ENCODE results near the gene TTLL12. TPM values are rescaled to one million over a fixed set of nuclear protein-coding genes. Genes with fewer than 3 reads are reported as not detected.

TTLL12 gene
- total and polyA plus RNA-seq, 4 donors = 12.2 to 16.4 (median 13.4) TPM

GRCh38 chr22:43210631-43211515 lies 23.9 kb upstream of the TTLL12 start:
- Histone ChIP-seq H3K27ac (ENCODE audit: low read depth in 1 of 2, low read length in 2 of 2) (no peak overlapping the region), H3K4me3 (ENCODE audit: low read length in 2 of 2) (no peak overlapping the region), H3K4me1 (ENCODE audit: control insufficient read depth in 1 of 2, insufficient read depth in 2 of 2, low read length in 2 of 2) (no peaks in the 10 kb centered on the region), H3K27me3 (ENCODE audit: control insufficient read depth in 1 of 2, insufficient read depth in 2 of 2, low read length in 1 of 2) (no peaks in the 10 kb centered on the region), H3K36me3 (ENCODE audit: control insufficient read depth in 1 of 2, insufficient read depth in 2 of 2, low read length in 1 of 2) (no peaks in the 10 kb centered on the region), H3K9me3 (ENCODE audit: control insufficient read depth, low read length) (no peaks in the 10 kb centered on the region)
- 94% methylated on average over 34 of the region's 34 CpGs for WGBS, 2 donors
- intact Hi-C loops (cut with DNase I) = no loop called here
- ATAC-seq (ENCODE audit: low FRiP score) (no peak), DNase-seq (peak; percentile 41 to 59)

- Histone ChIP-seq H3K4me1 (ENCODE audit: control insufficient read depth in 1 of 2, insufficient read depth in 2 of 2, low read length in 2 of 2) (no peaks in the 10 kb centered on the region), H3K36me3 (ENCODE audit: control insufficient read depth in 1 of 2, insufficient read depth in 2 of 2, low read length in 1 of 2) (no peaks in the 10 kb centered on the region), H3K4me3 (ENCODE audit: low read length in 2 of 2) (no peak overlapping the region), H3K9me3 (ENCODE audit: control insufficient read depth, low read length) (no peaks in the 10 kb centered on the region), H3K27me3 (ENCODE audit: control insufficient read depth in 1 of 2, insufficient read depth in 2 of 2, low read length in 1 of 2) (no peaks in the 10 kb centered on the region), H3K27ac (ENCODE audit: low read depth in 1 of 2, low read length in 2 of 2) (no peak overlapping the region)
- DNase-seq = peak; percentile 32 to 55
- WGBS, 2 donors = 89 to 91% methylated on average over 22 of the region's 22 CpGs
- intact Hi-C loops (cut with DNase I) = no loop called here
- ATAC-seq (ENCODE audit: low FRiP score) = no peak
Observed at GRCh38 chr22:43209971-43210370, 23.0 kb upstream of the TTLL12 start.

- ATAC-seq (ENCODE audit: low FRiP score) (no peak), DNase-seq (peak; percentile 26 to 55)
- 90 to 94% methylated on average over 15 of the region's 15 CpGs for WGBS, 2 donors
- no peaks in the 10 kb centered on the region for H3K9me3 ChIP-seq (ENCODE audit: control insufficient read depth, low read length)
- no peak overlapping the region for H3K27ac ChIP-seq (ENCODE audit: low read depth in 1 of 2, low read length in 2 of 2)
- H3K4me3 ChIP-seq (ENCODE audit: low read length in 2 of 2) = no peak overlapping the region
- intact Hi-C loops (cut with DNase I) = no loop called here
- no peaks in the 10 kb centered on the region for H3K27me3 ChIP-seq (ENCODE audit: control insufficient read depth in 1 of 2, insufficient read depth in 2 of 2, low read length in 1 of 2)
- no peaks in the 10 kb centered on the region for H3K4me1 ChIP-seq (ENCODE audit: control insufficient read depth in 1 of 2, insufficient read depth in 2 of 2, low read length in 2 of 2)
- H3K36me3 ChIP-seq (ENCODE audit: control insufficient read depth in 1 of 2, insufficient read depth in 2 of 2, low read length in 1 of 2) = no peaks in the 10 kb centered on the region
Observed at GRCh38 chr22:43209523-43209890, 22.6 kb upstream of the TTLL12 start.

- H3K4me3 ChIP-seq (ENCODE audit: low read length in 2 of 2) = no peak overlapping the region
- no peaks in the 10 kb centered on the region for H3K9me3 ChIP-seq (ENCODE audit: control insufficient read depth, low read length)
- no peaks in the 10 kb centered on the region for H3K4me1 ChIP-seq (ENCODE audit: control insufficient read depth in 1 of 2, insufficient read depth in 2 of 2, low read length in 2 of 2)
- DNase-seq = peak; percentile 24 to 71
- WGBS, 2 donors = 89 to 90% methylated on average over 26 of the region's 26 CpGs
- H3K27me3 ChIP-seq (ENCODE audit: control insufficient read depth in 1 of 2, insufficient read depth in 2 of 2, low read length in 1 of 2) = no peaks in the 10 kb centered on the region
- intact Hi-C loops (cut with DNase I) = no loop called here
- no peaks in the 10 kb centered on the region for H3K36me3 ChIP-seq (ENCODE audit: control insufficient read depth in 1 of 2, insufficient read depth in 2 of 2, low read length in 1 of 2)
- H3K27ac ChIP-seq (ENCODE audit: low read depth in 1 of 2, low read length in 2 of 2) = no peak overlapping the region
- ATAC-seq (ENCODE audit: low FRiP score) = no peak
Observed at GRCh38 chr22:43208703-43209522, 22.0 kb upstream of the TTLL12 start.

- Histone ChIP-seq H3K27me3 (ENCODE audit: control insufficient read depth in 1 of 2, insufficient read depth in 2 of 2, low read length in 1 of 2) (no peaks in the 10 kb centered on the region), H3K9me3 (ENCODE audit: control insufficient read depth, low read length) (no peaks in the 10 kb centered on the region), H3K4me3 (ENCODE audit: low read length in 2 of 2) (no peak overlapping the region), H3K4me1 (ENCODE audit: control insufficient read depth in 1 of 2, insufficient read depth in 2 of 2, low read length in 2 of 2) (no peaks in the 10 kb centered on the region), H3K36me3 (ENCODE audit: control insufficient read depth in 1 of 2, insufficient read depth in 2 of 2, low read length in 1 of 2) (no peaks in the 10 kb centered on the region), H3K27ac (ENCODE audit: low read depth in 1 of 2, low read length in 2 of 2) (no peak overlapping the region)
- WGBS, 2 donors = 87 to 88% methylated on average over 26 of the region's 26 CpGs
- intact Hi-C loops (cut with DNase I) = no loop called here
- DNase-seq (peak; percentile 28 to 62), ATAC-seq (ENCODE audit: low FRiP score) (no peak)
Observed at GRCh38 chr22:43207849-43208702, 21.1 kb upstream of the TTLL12 start.

- Histone ChIP-seq H3K27ac (ENCODE audit: low read depth in 1 of 2, low read length in 2 of 2) (no peak overlapping the region), H3K36me3 (ENCODE audit: control insufficient read depth in 1 of 2, insufficient read depth in 2 of 2, low read length in 1 of 2) (no peaks in the 10 kb centered on the region), H3K27me3 (ENCODE audit: control insufficient read depth in 1 of 2, insufficient read depth in 2 of 2, low read length in 1 of 2) (no peaks in the 10 kb centered on the region), H3K4me3 (ENCODE audit: low read length in 2 of 2) (no peak overlapping the region), H3K9me3 (ENCODE audit: control insufficient read depth, low read length) (no peaks in the 10 kb centered on the region), H3K4me1 (ENCODE audit: control insufficient read depth in 1 of 2, insufficient read depth in 2 of 2, low read length in 2 of 2) (no peaks in the 10 kb centered on the region)
- DNase-seq (peak; percentile 24 to 62), ATAC-seq (ENCODE audit: low FRiP score) (no peak)
- WGBS, 2 donors = 88 to 89% methylated on average over 13 of the region's 13 CpGs
- intact Hi-C loops (cut with DNase I) = no loop called here
Observed at GRCh38 chr22:43207386-43207785, 20.5 kb upstream of the TTLL12 start.

GRCh38 chr22:43206509-43207161 lies 19.7 kb upstream of the TTLL12 start:
- no peak for ATAC-seq (ENCODE audit: low FRiP score)
- Histone ChIP-seq H3K4me3 (ENCODE audit: low read length in 2 of 2) (no peak overlapping the region), H3K27ac (ENCODE audit: low read depth in 1 of 2, low read length in 2 of 2) (no peak overlapping the region), H3K9me3 (ENCODE audit: control insufficient read depth, low read length) (no peaks in the 10 kb centered on the region), H3K36me3 (ENCODE audit: control insufficient read depth in 1 of 2, insufficient read depth in 2 of 2, low read length in 1 of 2) (no peaks in the 10 kb centered on the region), H3K27me3 (ENCODE audit: control insufficient read depth in 1 of 2, insufficient read depth in 2 of 2, low read length in 1 of 2) (no peaks in the 10 kb centered on the region), H3K4me1 (ENCODE audit: control insufficient read depth in 1 of 2, insufficient read depth in 2 of 2, low read length in 2 of 2) (no peaks in the 10 kb centered on the region)
- intact Hi-C loops (cut with DNase I) = no loop called here
- DNase-seq = peak; percentile 39 to 57
- 62 to 68% methylated on average over 23 of the region's 23 CpGs for WGBS, 2 donors

All from aorta (tissue), 5 donors.